Measurements from ENCODE around the gene PLEKHA4. TPM values are rescaled to one million over a fixed set of nuclear protein-coding genes. Genes with fewer than 3 reads are reported as not detected.

Gene PLEKHA4
- total RNA-seq, 1 experiment from 2014 or later, result 14.8 TPM

DNA sequence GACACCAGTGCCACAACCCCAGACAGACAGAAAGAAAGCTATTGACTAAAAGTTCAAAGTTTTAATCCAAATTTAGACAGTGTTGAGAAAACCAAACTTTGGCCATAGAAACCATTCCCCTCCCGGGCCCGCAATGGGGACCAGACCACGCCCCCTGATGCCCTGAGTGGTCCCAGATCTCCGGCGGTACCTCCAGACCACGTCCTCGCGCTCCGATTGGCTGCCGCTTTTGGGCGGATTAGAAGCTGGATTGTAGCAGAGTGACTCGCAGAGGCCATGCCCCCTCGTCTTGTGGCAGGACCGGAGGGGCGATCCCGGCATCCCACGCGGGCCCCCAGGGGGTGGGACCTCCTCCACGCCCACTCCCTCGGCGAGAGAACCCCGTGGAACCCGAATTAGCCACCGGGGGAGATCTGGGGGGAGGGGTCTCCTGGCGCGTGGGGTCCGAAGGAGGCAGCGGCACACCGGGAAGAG lies 31.3 kb downstream of the PLEKHA4 start (continued):
- no peak for TF ChIP-seq ZNF425 (CRISPR knock-in tag; conservative IDR thresholded peaks at IDR 0.05)

- TF ChIP-seq MYBL2 (CRISPR knock-in tag; IDR thresholded peaks at IDR 0.05) (peak; percentile 47; the same call in 1 of the 2 replicates), ZNF263 (CRISPR knock-in tag; IDR thresholded peaks at IDR 0.05; ENCODE audit: low read depth) (peak; percentile 93), RORB (CRISPR knock-in tag; IDR thresholded peaks at IDR 0.05) (no peak), SP1 (CRISPR knock-in tag; conservative IDR thresholded peaks at IDR 0.05) (peak; percentile 13; the same call in 1 of the 2 replicates), NFE2L1 (CRISPR knock-in tag; IDR thresholded peaks at IDR 0.05) (peak; percentile 19; the same call in 1 of the 2 replicates), FOXP4 (CRISPR knock-in tag; IDR thresholded peaks at IDR 0.05) (no peak), FOXP1 (CRISPR knock-in tag; IDR thresholded peaks at IDR 0.05; ENCODE audit: borderline replicate concordance) (peak; percentile 62; the same call in 1 of the 2 replicates), CREM (CRISPR knock-in tag; IDR thresholded peaks at IDR 0.05) (no peak)
- TF ChIP-seq, protein P1, sequence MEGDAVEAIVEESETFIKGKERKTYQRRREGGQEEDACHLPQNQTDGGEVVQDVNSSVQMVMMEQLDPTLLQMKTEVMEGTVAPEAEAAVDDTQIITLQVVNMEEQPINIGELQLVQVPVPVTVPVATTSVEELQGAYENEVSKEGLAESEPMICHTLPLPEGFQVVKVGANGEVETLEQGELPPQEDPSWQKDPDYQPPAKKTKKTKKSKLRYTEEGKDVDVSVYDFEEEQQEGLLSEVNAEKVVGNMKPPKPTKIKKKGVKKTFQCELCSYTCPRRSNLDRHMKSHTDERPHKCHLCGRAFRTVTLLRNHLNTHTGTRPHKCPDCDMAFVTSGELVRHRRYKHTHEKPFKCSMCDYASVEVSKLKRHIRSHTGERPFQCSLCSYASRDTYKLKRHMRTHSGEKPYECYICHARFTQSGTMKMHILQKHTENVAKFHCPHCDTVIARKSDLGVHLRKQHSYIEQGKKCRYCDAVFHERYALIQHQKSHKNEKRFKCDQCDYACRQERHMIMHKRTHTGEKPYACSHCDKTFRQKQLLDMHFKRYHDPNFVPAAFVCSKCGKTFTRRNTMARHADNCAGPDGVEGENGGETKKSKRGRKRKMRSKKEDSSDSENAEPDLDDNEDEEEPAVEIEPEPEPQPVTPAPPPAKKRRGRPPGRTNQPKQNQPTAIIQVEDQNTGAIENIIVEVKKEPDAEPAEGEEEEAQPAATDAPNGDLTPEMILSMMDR (IDR thresholded peaks at IDR 0.05), result peak; percentile 16; the same call in 1 of the 2 replicates
- TF ChIP-seq, protein P2, sequence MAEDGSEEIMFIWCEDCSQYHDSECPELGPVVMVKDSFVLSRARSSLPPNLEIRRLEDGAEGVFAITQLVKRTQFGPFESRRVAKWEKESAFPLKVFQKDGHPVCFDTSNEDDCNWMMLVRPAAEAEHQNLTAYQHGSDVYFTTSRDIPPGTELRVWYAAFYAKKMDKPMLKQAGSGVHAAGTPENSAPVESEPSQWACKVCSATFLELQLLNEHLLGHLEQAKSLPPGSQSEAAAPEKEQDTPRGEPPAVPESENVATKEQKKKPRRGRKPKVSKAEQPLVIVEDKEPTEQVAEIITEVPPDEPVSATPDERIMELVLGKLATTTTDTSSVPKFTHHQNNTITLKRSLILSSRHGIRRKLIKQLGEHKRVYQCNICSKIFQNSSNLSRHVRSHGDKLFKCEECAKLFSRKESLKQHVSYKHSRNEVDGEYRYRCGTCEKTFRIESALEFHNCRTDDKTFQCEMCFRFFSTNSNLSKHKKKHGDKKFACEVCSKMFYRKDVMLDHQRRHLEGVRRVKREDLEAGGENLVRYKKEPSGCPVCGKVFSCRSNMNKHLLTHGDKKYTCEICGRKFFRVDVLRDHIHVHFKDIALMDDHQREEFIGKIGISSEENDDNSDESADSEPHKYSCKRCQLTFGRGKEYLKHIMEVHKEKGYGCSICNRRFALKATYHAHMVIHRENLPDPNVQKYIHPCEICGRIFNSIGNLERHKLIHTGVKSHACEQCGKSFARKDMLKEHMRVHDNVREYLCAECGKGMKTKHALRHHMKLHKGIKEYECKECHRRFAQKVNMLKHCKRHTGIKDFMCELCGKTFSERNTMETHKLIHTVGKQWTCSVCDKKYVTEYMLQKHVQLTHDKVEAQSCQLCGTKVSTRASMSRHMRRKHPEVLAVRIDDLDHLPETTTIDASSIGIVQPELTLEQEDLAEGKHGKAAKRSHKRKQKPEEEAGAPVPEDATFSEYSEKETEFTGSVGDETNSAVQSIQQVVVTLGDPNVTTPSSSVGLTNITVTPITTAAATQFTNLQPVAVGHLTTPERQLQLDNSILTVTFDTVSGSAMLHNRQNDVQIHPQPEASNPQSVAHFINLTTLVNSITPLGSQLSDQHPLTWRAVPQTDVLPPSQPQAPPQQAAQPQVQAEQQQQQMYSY (CRISPR knock-in tag; IDR thresholded peaks at IDR 0.05), result no peak
- Mint-ChIP-seq H3K27ac (peak within 1 kb of the TSS; percentile 99), H3K4me1 (peaks cover 19% of the 10 kb centered on the region), H3K27me3 (ENCODE audit: low read depth) (no peaks in the 10 kb centered on the region), H3K4me3 (peak within 1 kb of the TSS; percentile 94), H3K36me3 (peaks cover 15% of the 10 kb centered on the region), H3K9me3 (no peaks in the 10 kb centered on the region)
- ChIA-PET CTCF (interaction anchor here (0.6 to 3.0 kb wide), 24 partner anchors 8 to 262 kb away, joined by 3 to 50 read pairs (median 4); partner anchors contain the start of genes CA11, GYS1, PPP1R15A and RUVBL2), POLR2A (interaction anchor here (0.9 to 1.7 kb wide), 2 partner anchors 36 to 48 kb away, joined by 4 to 5 read pairs; partner anchors contain the start of gene PPP1R15A)
- ATAC-seq, result peak; percentile 66
- peak; percentile 79 for DNase-seq (ENCODE audit: low spot score)
Observed at GRCh38 chr19:48836089-48837017, 32.1 kb downstream of the PLEKHA4 start, which contains the start of gene HSD17B14. HSD17B14 (minus strand) TSS chr19:48836491; CDS start chr19:48836411, 80 bp downstream.

Measured in WTC11 (cell line).